Posterior vena cava (tissue), 2 donors: ENCODE results near the gene TTLL3. TPM values are rescaled to one million over a fixed set of nuclear protein-coding genes. Genes with fewer than 3 reads are reported as not detected.

ENCODE experiments used
- DNase-seq: peaks from one replicate; pipeline ENCODE4 v3.0.0-alpha.2; 2020; ENCODE audit warnings: low spot score
- intact Hi-C, 2 donors: fragments of 100-400 bp; cut with DNase I; formaldehyde crosslinking; loops; one replicate each; pipeline versions ENCODE4 v1.14.1 to v1.14.2; 2022 to 2023
- total RNA-seq, 2 donors: library from RNA; stranded (reverse); fragmentation: NEBNext Ultra II Directional; extraction: Animal tissue kit (Norgen Biotek cat#: 25700); gene quantifications; one replicate each; pipeline ENCODE4 v1.2.1, GENCODE V29; 2021
- donor health status: DM: yes; HTN: yes; CAD: no.
- donor health status: DM: yes; HTN: yes; CAD: no.

The TTLL3 gene
- total RNA-seq, 2 donors from 2014 or later = 24.9 to 44.4 TPM

GRCh38 chr3:9881441-9881840 lies 71.4 kb downstream of the TTLL3 start:
- intact Hi-C loops = no loop called here
- no peak for DNase-seq

GRCh38 chr3:9883706-9884554 lies 73.9 kb downstream of the TTLL3 start:
- intact Hi-C loops = no loop called here

GRCh38 chr3:9884555-9885165 lies 74.6 kb downstream of the TTLL3 start:
- DNase-seq = peak; percentile 31
- intact Hi-C loops = no loop called here

More at GRCh38 chr3:9883706-9884554, 73.9 kb downstream of the TTLL3 start:
- DNase-seq = peak; percentile 11

Other genes with a start within 250 kb of the TTLL3 start
- 10 to 100 TPM; 15.1 to 23.8 TPM for gene MTMR14, start 160.8 kb upstream of the TTLL3 start, total RNA-seq
- gene CPNE9, start 106.4 kb upstream of the TTLL3 start, total RNA-seq = not detected
- gene BRPF1, start 78.5 kb upstream of the TTLL3 start, total RNA-seq = 10 to 100 TPM; 15.6 to 17.5 TPM
- 10 to 100 TPM; 15.4 to 23.4 TPM for gene OGG1, start 60.3 kb upstream of the TTLL3 start, total RNA-seq
- 10 to 100 TPM; 47.8 to 50.6 TPM for gene CAMK1, start 40.3 kb upstream of the TTLL3 start, total RNA-seq
- 10 to 100 TPM; 44.2 to 48.8 TPM for gene TADA3, start 17.8 kb upstream of the TTLL3 start, total RNA-seq
- 100 to 1,000 TPM; 144 to 148 TPM for gene ARPC4, start 17.2 kb upstream of the TTLL3 start, total RNA-seq
- gene RPUSD3, start 33.7 kb downstream of the TTLL3 start, total RNA-seq = 10 to 100 TPM; 18.2 to 20.0 TPM
- gene CIDEC, start 70.0 kb downstream of the TTLL3 start, total RNA-seq = 1 to 10 TPM; 1.2 to 2.9 TPM
- 10 to 100 TPM; 19.6 to 20.0 TPM for gene JAGN1, start 80.3 kb downstream of the TTLL3 start, total RNA-seq
- 1 to 10 TPM; 9.6 to 10.0 TPM for gene IL17RE, start 92.6 kb downstream of the TTLL3 start, total RNA-seq
- gene IL17RC, start 106.8 kb downstream of the TTLL3 start, total RNA-seq = 10 to 100 TPM; 31.9 to 41.1 TPM
- 10 to 100 TPM; 22.3 to 29.5 TPM for gene CRELD1, start 123.6 kb downstream of the TTLL3 start, total RNA-seq
- 1 to 10 TPM; 1.5 to 2.7 TPM for gene PRRT3, start 142.1 kb downstream of the TTLL3 start, total RNA-seq
- 10 to 100 TPM; 50.4 to 52.8 TPM for gene EMC3, start 176.6 kb downstream of the TTLL3 start, total RNA-seq
- 1 to 10 TPM; 3.3 to 3.4 TPM for gene FANCD2, start 216.2 kb downstream of the TTLL3 start, total RNA-seq